ENCODE results near the gene MAPKAP1. TPM values are rescaled to one million over a fixed set of nuclear protein-coding genes. Genes with fewer than 3 reads are reported as not detected.

The MAPKAP1 gene
- total and polyA plus RNA-seq, 8 donors: 32.7 to 212 (median 78.2) TPM

- no peak for DNase-seq
- 94 to 100% (median 98%) methylated on average over 1 of the region's 1 CpG for WGBS, 5 donors
- TF ChIP-seq EP300 (IDR thresholded peaks at IDR 0.05) (no peak), POLR2AphosphoS5 (IDR thresholded peaks at IDR 0.05) (no peak), POLR2A (IDR thresholded peaks at IDR 0.05) (no peak)
- H3K36me3 ChIP-seq: no peaks in the 10 kb centered on the region
- intact Hi-C loops (cut with DNase I; ENCODE audit: low total_unique reads): no loop called here
- no peak overlapping the region for H3K27ac ChIP-seq
- H3K4me3 ChIP-seq: no peak overlapping the region
- H3K27me3 ChIP-seq: no peaks in the 10 kb centered on the region
- H3K4me1 ChIP-seq: peaks cover 0 to 40% (median 22%) of the 10 kb centered on the region in 4 donors
- H3K9me3 ChIP-seq: no peaks in the 10 kb centered on the region
These were observed 64.7 kb downstream of the MAPKAP1 start for GRCh38 chr9:125642311-125642710.

DNA sequence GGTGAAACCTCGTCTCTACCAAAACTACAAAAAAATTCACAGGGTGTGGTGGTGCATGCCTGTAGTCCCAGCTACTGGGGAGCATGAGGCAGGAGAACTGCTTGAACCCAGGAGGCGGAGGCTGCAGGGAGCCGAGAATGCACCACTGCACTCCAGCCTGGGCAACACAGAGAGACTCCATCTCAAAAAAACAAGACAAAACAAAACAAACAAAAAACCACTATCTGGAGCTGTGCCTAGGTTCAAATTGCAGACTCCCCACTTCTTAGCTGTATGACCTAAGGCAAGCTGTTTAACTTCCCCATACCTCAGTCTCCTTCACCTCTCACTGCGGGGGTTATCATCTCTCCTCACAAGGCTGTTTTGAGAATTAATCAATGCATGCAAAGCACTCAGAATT is 68.0 kb downstream of the MAPKAP1 start:
- Histone ChIP-seq H3K27ac (no peak overlapping the region), H3K4me1 (peaks cover 0 to 49% (median 26%) of the 10 kb centered on the region in 4 donors), H3K9me3 (no peaks in the 10 kb centered on the region), H3K4me3 (no peak overlapping the region), H3K27me3 (no peaks in the 10 kb centered on the region), H3K36me3 (no peaks in the 10 kb centered on the region)
- WGBS, 5 donors: 61 to 81% (median 71%) methylated on average over 4 of the region's 4 CpGs
- intact Hi-C loops (cut with DNase I; ENCODE audit: low total_unique reads): no loop called here
- TF ChIP-seq POLR2A (IDR thresholded peaks at IDR 0.05): no peak
- no peak for TF ChIP-seq EP300 (IDR thresholded peaks at IDR 0.05)
- no peak for TF ChIP-seq CTCF (IDR thresholded peaks at IDR 0.05)
- TF ChIP-seq POLR2AphosphoS5 (IDR thresholded peaks at IDR 0.05): no peak
- no peak for DNase-seq

GRCh38 chr9:125638239-125639045 is 68.6 kb downstream of the MAPKAP1 start:
- intact Hi-C loops (cut with DNase I; ENCODE audit: low total_unique reads): no loop called here
- no peak for DNase-seq
- no peaks in the 10 kb centered on the region for H3K36me3 ChIP-seq
- no peak overlapping the region for H3K4me3 ChIP-seq
- no peaks in the 10 kb centered on the region for H3K27me3 ChIP-seq
- no peak overlapping the region for H3K27ac ChIP-seq
- no peaks in the 10 kb centered on the region for H3K9me3 ChIP-seq
- WGBS, 5 donors: 90 to 94% (median 93%) methylated on average over 7 of the region's 7 CpGs
- peaks cover 4 to 56% (median 32%) of the 10 kb centered on the region in 4 donors for H3K4me1 ChIP-seq
- TF ChIP-seq POLR2AphosphoS5 (IDR thresholded peaks at IDR 0.05): no peak
- TF ChIP-seq POLR2A (IDR thresholded peaks at IDR 0.05): no peak
- TF ChIP-seq CTCF (IDR thresholded peaks at IDR 0.05): no peak
- TF ChIP-seq EP300 (IDR thresholded peaks at IDR 0.05): no peak

DNA sequence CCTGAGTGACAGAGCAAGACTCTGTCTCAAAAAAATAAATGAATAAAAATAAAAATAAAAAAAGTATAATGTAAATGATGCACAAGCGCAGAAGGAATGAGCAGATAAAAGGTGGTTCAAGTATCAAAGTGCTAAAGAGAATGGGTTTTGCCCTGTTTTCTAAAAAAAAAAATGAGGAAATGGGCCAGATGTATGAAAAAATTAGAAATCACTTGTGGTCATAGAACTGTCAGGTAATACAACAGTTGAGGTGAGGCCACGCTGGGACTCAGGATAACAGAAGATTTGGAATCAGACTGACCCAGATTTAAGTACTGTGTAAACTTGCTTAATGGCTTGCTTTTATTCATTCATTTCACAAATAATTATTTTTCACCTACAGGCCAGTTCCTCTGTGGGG is 69.8 kb downstream of the MAPKAP1 start:
- H3K27me3 ChIP-seq: no peaks in the 10 kb centered on the region
- TF ChIP-seq EP300 (IDR thresholded peaks at IDR 0.05) (no peak), POLR2A (IDR thresholded peaks at IDR 0.05) (no peak), POLR2AphosphoS5 (IDR thresholded peaks at IDR 0.05) (no peak), CTCF (IDR thresholded peaks at IDR 0.05) (no peak)
- peaks cover 16 to 68% (median 43%) of the 10 kb centered on the region in 4 donors for H3K4me1 ChIP-seq
- WGBS, 5 donors: 69 to 84% (median 76%) methylated on average over 2 of the region's 2 CpGs
- H3K4me3 ChIP-seq: no peak overlapping the region
- intact Hi-C loops (cut with DNase I; ENCODE audit: low total_unique reads): no loop called here
- H3K27ac ChIP-seq: no peak overlapping the region
- H3K36me3 ChIP-seq: no peaks in the 10 kb centered on the region
- no peak for DNase-seq
- H3K9me3 ChIP-seq: no peaks in the 10 kb centered on the region

DNA sequence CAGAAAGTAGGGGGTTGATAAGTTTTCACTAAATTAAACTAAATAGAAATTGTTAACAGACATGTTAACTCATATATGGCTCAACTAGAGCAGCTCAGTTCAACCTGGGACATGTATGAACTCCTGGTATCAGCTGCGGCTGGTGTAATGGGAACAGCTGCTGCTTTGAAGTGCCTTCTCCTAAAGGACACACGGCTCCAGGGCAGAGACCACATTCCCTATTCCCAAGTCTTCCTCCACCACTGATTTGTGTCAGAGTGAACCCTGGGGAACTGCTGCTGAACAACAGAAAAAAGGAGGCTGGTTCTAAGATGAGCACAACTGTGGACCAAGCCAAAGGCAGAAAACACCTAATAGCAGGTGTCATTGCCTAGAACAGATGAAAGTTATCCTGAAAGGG is 71.1 kb downstream of the MAPKAP1 start:
- 53 to 81% (median 63%) methylated on average over 2 of the region's 2 CpGs for WGBS, 5 donors
- H3K27me3 ChIP-seq: no peaks in the 10 kb centered on the region
- H3K4me3 ChIP-seq: no peak overlapping the region
- no peak overlapping the region for H3K27ac ChIP-seq
- no peaks in the 10 kb centered on the region for H3K36me3 ChIP-seq
- H3K4me1 ChIP-seq: peaks cover 24 to 80% (median 53%) of the 10 kb centered on the region in 4 donors
- intact Hi-C loops (cut with DNase I; ENCODE audit: low total_unique reads): no loop called here
- H3K9me3 ChIP-seq: no peaks in the 10 kb centered on the region
- no peak for TF ChIP-seq CTCF (IDR thresholded peaks at IDR 0.05)
- TF ChIP-seq POLR2AphosphoS5 (IDR thresholded peaks at IDR 0.05): no peak
- no peak for TF ChIP-seq POLR2A (IDR thresholded peaks at IDR 0.05)
- TF ChIP-seq EP300 (IDR thresholded peaks at IDR 0.05): no peak
- no peak for DNase-seq

All from stomach (tissue), 9 donors.